ENCODE data around the gene MKKS. TPM values are rescaled to one million over a fixed set of nuclear protein-coding genes. Genes with fewer than 3 reads are reported as not detected.

The MKKS gene
- total and polyA plus RNA-seq, 2 of the 13 experiments (the other 11 are each of a cell fraction or from before 2014, with no cell fraction given) = 26.7 to 34.5 TPM

GRCh38 chr20:10429443-10429981, 4.5 kb downstream of the MKKS start (continued):
- 0 out of 2 replicates have a peak, but pooled peaks have one; percentile 38 for TF ChIP-seq HINFP (CRISPR knock-in tag; IDR thresholded peaks at IDR 0.05; ENCODE audit: low read depth)
- no peak for TF ChIP-seq FOXA1 (IDR thresholded peaks at IDR 0.05)
- peak; percentile 58; the same call in 1 of the 2 replicates for TF ChIP-seq FOXA1 (CRISPR knock-in tag; IDR thresholded peaks at IDR 0.05)
- TF ChIP-seq ZKSCAN8 (CRISPR knock-in tag; IDR thresholded peaks at IDR 0.05; ENCODE audit: borderline replicate concordance) = 0 out of 2 replicates have a peak, but pooled peaks have one; percentile 21
- TF ChIP-seq ZFP36L1 (CRISPR knock-in tag; IDR thresholded peaks at IDR 0.05) = peak; percentile 55; the same call in 1 of the 2 replicates
- no peak; the same call in 1 of the 2 replicates for TF ChIP-seq ZNF607 (CRISPR knock-in tag; IDR thresholded peaks at IDR 0.05; ENCODE audit: borderline replicate concordance)
- no peak for TF ChIP-seq ADNP (CRISPR knock-in tag; IDR thresholded peaks at IDR 0.05)
- TF ChIP-seq DRAP1 (CRISPR knock-in tag; IDR thresholded peaks at IDR 0.05) = 0 out of 2 replicates have a peak, but pooled peaks have one; percentile 12
- TF ChIP-seq TBP (CRISPR knock-in tag; IDR thresholded peaks at IDR 0.05) = no peak
- no peak for TF ChIP-seq ZFP62 (CRISPR knock-in tag; IDR thresholded peaks at IDR 0.05)
- TF ChIP-seq AHR (CRISPR knock-in tag; IDR thresholded peaks at IDR 0.05) = no peak
- TF ChIP-seq SRY (CRISPR knock-in tag; IDR thresholded peaks at IDR 0.05) = no peak
- 0 out of 2 replicates have a peak, but pooled peaks have one; percentile 73 for TF ChIP-seq ZBTB34 (CRISPR knock-in tag; IDR thresholded peaks at IDR 0.05)
- TF ChIP-seq ERF (CRISPR knock-in tag; IDR thresholded peaks at IDR 0.05) = peak; percentile 63
- no peak for TF ChIP-seq ATRX (CRISPR knock-in tag; IDR thresholded peaks at IDR 0.05; ENCODE audit: borderline replicate concordance)
- no peak for TF ChIP-seq CAMTA2 (CRISPR knock-in tag; IDR thresholded peaks at IDR 0.05; ENCODE audit: borderline replicate concordance)
- TF ChIP-seq ZNF558 (CRISPR knock-in tag; IDR thresholded peaks at IDR 0.05; ENCODE audit: borderline replicate concordance) = no peak
- no peak for TF ChIP-seq TGIF2 (CRISPR knock-in tag; IDR thresholded peaks at IDR 0.05)
- TF ChIP-seq IKZF5 (CRISPR knock-in tag; IDR thresholded peaks at IDR 0.05) = peak; percentile 88
- 0 out of 2 replicates have a peak, but pooled peaks have one; percentile 43 for TF ChIP-seq ZNF337 (CRISPR knock-in tag; IDR thresholded peaks at IDR 0.05; ENCODE audit: borderline replicate concordance, low read depth)
- TF ChIP-seq SAFB2 (CRISPR knock-in tag; IDR thresholded peaks at IDR 0.05; ENCODE audit: borderline replicate concordance, low read depth) = no peak
- TF ChIP-seq NFIC (IDR thresholded peaks at IDR 0.05; ENCODE audit: low read length) = 0 out of 2 replicates have a peak, but pooled peaks have one; percentile 41
- no peak for TF ChIP-seq ZNF879 (CRISPR knock-in tag; IDR thresholded peaks at IDR 0.05)
- no peak for TF ChIP-seq GPN1 (CRISPR knock-in tag; IDR thresholded peaks at IDR 0.05; ENCODE audit: borderline replicate concordance)
- no peak for TF ChIP-seq MYPOP (CRISPR knock-in tag; IDR thresholded peaks at IDR 0.05)
- TF ChIP-seq ARNT2 (CRISPR knock-in tag; IDR thresholded peaks at IDR 0.05; ENCODE audit: low read depth) = no peak
- TF ChIP-seq KLF9 (CRISPR knock-in tag; IDR thresholded peaks at IDR 0.05; ENCODE audit: low read depth) = no peak

Measured in HepG2 (cell line).